A549 (cell line): ENCODE data around the gene PAXIP1. TPM values are rescaled to one million over a fixed set of nuclear protein-coding genes. Genes with fewer than 3 reads are reported as not detected.

Experiments used
- ATAC-seq, 2 experiments: fragments of 200-7000 bp in 1 of 2; fragments of >200 bp in 1 of 2; cut with Nextera tagmentation in 1 of 2; cut with Tn5 transposase in 1 of 2; 3 replicates each; pipeline versions ENCODE4 v1.8.0 to v1.9.1; 2018 to 2020; ENCODE audit warnings: mild to moderate bottlenecking in 1 of 2, moderate library complexity in 1 of 2
- CTCF ChIA-PET: fragments of 300-600 bp; sonication (Branson Sonifier 250); formaldehyde crosslinking; extraction: SDS; loops from one replicate; lab custom pipeline; 2021; ENCODE audit warnings: antibody characterized with exemption, inconsistent platforms; lab: Yijun Ruan, JAX
- POLR2A ChIA-PET: fragments of 350-600 bp; formaldehyde crosslinking; extraction: SDS; loops from one replicate; lab custom pipeline; 2021; ENCODE audit warnings: antibody characterized with exemption, inconsistent platforms; lab: Yijun Ruan, JAX
- DNase-seq, 2 experiments: peaks; one replicate each; pipeline versions ENCODE4 v3.0.0 to v3.0.0-alpha.2; 2011 to 2016; ENCODE audit warnings: low read depth in 1 of 2, low spot score in 1 of 2
- FAIRE-seq: peaks from 2 replicates; lab custom pipeline; 2011; peaks lifted over from hg19 to GRCh38; lab: Jason Lieb, UNC
- H3K27ac ChIP-seq, 2 experiments: fragments of >200 bp; sonication (Bioruptor Twin); formaldehyde crosslinking; 3 replicates each; pipeline ENCODE4 v1.5.1; 2016 to 2017
- H3K4me1 ChIP-seq: fragments of >200 bp; sonication (Bioruptor Twin); formaldehyde crosslinking; 3 replicates; pipeline ENCODE4 v1.6.1; 2016
- H3K4me2 ChIP-seq: fragments of >200 bp; sonication (Bioruptor Twin); formaldehyde crosslinking; 3 replicates; pipeline ENCODE4 v1.6.1; 2016
- H3K4me3 ChIP-seq: fragments of >200 bp; sonication (Bioruptor Twin); formaldehyde crosslinking; 3 replicates; pipeline ENCODE4 v1.5.1; 2016
- H3K9me3 ChIP-seq: fragments of >200 bp; sonication (Bioruptor Twin); formaldehyde crosslinking; 3 replicates; pipeline ENCODE4 v1.6.1; 2016
- ATOH8 ChIP-seq: fragments of 250-450 bp; sonication (Bioruptor Pico); IDR thresholded peaks from 2 replicates; pipeline ENCODE4 v1.5.0; 2020; ENCODE audit warnings: low read depth, mild to moderate bottlenecking, moderate library complexity
- CEBPB ChIP-seq, 2 experiments: fragments of >200 bp in 1 of 2; sonication (Bioruptor Twin) in 1 of 2; formaldehyde crosslinking in 1 of 2; IDR thresholded peaks; 2 replicates each; pipeline ENCODE4 v1.6.1; 2012 to 2016
- CHD4 ChIP-seq: fragments of 200-600 bp; sonication (generic); IDR thresholded peaks from 2 replicates; pipeline ENCODE4 v1.6.1; 2016; ENCODE audit warnings: antibody characterized with exemption, mild to moderate bottlenecking, borderline replicate concordance
- E2F6 ChIP-seq: IDR thresholded peaks from 2 replicates; pipeline ENCODE4 v1.6.1; 2012; ENCODE audit warnings: low read depth, borderline replicate concordance
- FOSB ChIP-seq: fragments of 250-450 bp; sonication (Bioruptor Pico); IDR thresholded peaks from 2 replicates; pipeline ENCODE4 v1.5.0; 2020; ENCODE audit warnings: mild to moderate bottlenecking, moderate library complexity
- FOSL2 ChIP-seq, 2 experiments: fragments of 450-650 bp in 1 of 2; fragments of >200 bp in 1 of 2; sonication (Bioruptor Twin) in 1 of 2; formaldehyde crosslinking; IDR thresholded peaks; 2 replicates each; pipeline versions ENCODE4 v1.5.0 to v1.6.1; 2016 to 2020; ENCODE audit warnings: mild to moderate bottlenecking in 1 of 2, moderate library complexity in 1 of 2
- FOXS1 ChIP-seq: fragments of 250-450 bp; sonication (Bioruptor Pico); IDR thresholded peaks from 2 replicates; pipeline ENCODE4 v1.5.0; 2020; ENCODE audit warnings: mild to moderate bottlenecking, moderate library complexity
- GATA3 ChIP-seq: IDR thresholded peaks from 2 replicates; pipeline ENCODE4 v1.6.1; 2012; ENCODE audit warnings: borderline replicate concordance
- HOXB13 ChIP-seq: fragments of 250-450 bp; sonication (Bioruptor Pico); IDR thresholded peaks from 2 replicates; pipeline ENCODE4 v1.5.0; 2020; ENCODE audit warnings: low read depth, mild to moderate bottlenecking, moderate library complexity
- HOXB5 ChIP-seq: fragments of 250-450 bp; sonication (Bioruptor Pico); IDR thresholded peaks from 2 replicates; pipeline ENCODE4 v1.5.0; 2020; ENCODE audit warnings: mild to moderate bottlenecking, moderate library complexity
- JUNB ChIP-seq: fragments of >200 bp; sonication (Bioruptor Twin); formaldehyde crosslinking; IDR thresholded peaks from 2 replicates; pipeline ENCODE4 v1.6.1; 2016
- NR3C1 ChIP-seq: fragments of >200 bp; sonication (Bioruptor Twin); formaldehyde crosslinking; IDR thresholded peaks from 3 replicates; pipeline ENCODE4 v1.6.1; 2017
- PHF8 ChIP-seq: fragments of 200-600 bp; sonication (generic); IDR thresholded peaks from 2 replicates; pipeline ENCODE4 v1.6.1; 2016; ENCODE audit warnings: low read depth, mild to moderate bottlenecking, antibody characterized with exemption, moderate library complexity, borderline replicate concordance
- POLR2A ChIP-seq: IDR thresholded peaks from 2 replicates; pipeline ENCODE4 v1.6.1; 2012; ENCODE audit warnings: mild to moderate bottlenecking, low read length
- RARB ChIP-seq: fragments of 250-450 bp; sonication (Bioruptor Pico); IDR thresholded peaks from 2 replicates; pipeline ENCODE4 v1.8.0; 2021; ENCODE audit warnings: mild to moderate bottlenecking, moderate library complexity
- REST ChIP-seq: fragments of 200-600 bp; sonication (generic); IDR thresholded peaks from 2 replicates; pipeline ENCODE4 v1.6.1; 2016; ENCODE audit warnings: antibody characterized with exemption, mild to moderate bottlenecking, moderate library complexity
- RNF2 ChIP-seq: fragments of 200-600 bp; sonication (generic); IDR thresholded peaks from 2 replicates; pipeline ENCODE4 v1.6.1; 2016; ENCODE audit warnings: low read depth, mild to moderate bottlenecking, antibody characterized with exemption, moderate library complexity, borderline replicate concordance
- SMC3 ChIP-seq: fragments of >200 bp; sonication (Bioruptor Twin); formaldehyde crosslinking; IDR thresholded peaks from 3 replicates; pipeline ENCODE4 v1.6.1; 2018; ENCODE audit warnings: inconsistent platforms
- ZFP36 ChIP-seq: fragments of 450-650 bp; IDR thresholded peaks from 2 replicates; pipeline ENCODE4 v1.6.1; 2014; ENCODE audit warnings: borderline replicate concordance; ENCODE audit not compliant: partially characterized antibody
- WGBS: methylation state at CpG from one replicate; pipeline ENCODE4 v1.1.6; 2017; ENCODE audit errors: missing lambda C conversion rate; 5-methylcytosine and 5-hydroxymethylcytosine counted together
- polyA plus RNA-seq, 4 experiments: library from polyadenylated mRNA; depleted of rRNA in 3 of 4; stranded (reverse); fragments of >200 nt; fragmentation: RNase III in 1 of 4; extraction: RNeasy Plus Mini Kit Qiagen cat#74134 plus additional on column Dnase treatment in 1 of 4; gene quantifications; 2 replicates in 3 of 4; 3 replicates in 1 of 4; pipeline ENCODE4 v1.2.3, GENCODE V29; 2011 to 2017
- TF ChIP-seq, protein P1 (sequence below): fragments of >200 bp; sonication (Bioruptor Twin); formaldehyde crosslinking; IDR thresholded peaks from 3 replicates; pipeline ENCODE4 v1.5.1; 2016
- TF ChIP-seq, protein P2 (sequence below): fragments of >200 bp; sonication (Bioruptor Twin); formaldehyde crosslinking; IDR thresholded peaks from 3 replicates; pipeline ENCODE4 v1.6.1; 2016
- TF ChIP-seq, protein P3 (sequence below): fragments of 150-350 bp; IDR thresholded peaks from 2 replicates; pipeline ENCODE4 v1.6.1; 2014; ENCODE audit warnings: low read depth, mild to moderate bottlenecking, low read length

The PAXIP1 gene
- polyA plus RNA-seq, 2 of the 4 experiments (the other 2 are of a cell fraction) = 15.3 to 15.7 TPM

GRCh38 chr7:154906201-154906600 is 96.7 kb downstream of the PAXIP1 start:
- ChIA-PET POLR2A (interaction anchor here (0.7 kb wide), 1 partner anchor 9 kb away, joined by 6 read pairs; no protein-coding TSS in a partner anchor), CTCF (interaction anchor here (0.6 to 4.0 kb wide), 4 partner anchors 8 to 627 kb away, joined by 3 to 28 read pairs (median 3); no protein-coding TSS in a partner anchor)
- FAIRE-seq (no peak), DNase-seq (no peak), ATAC-seq (no peak)
- H3K27ac ChIP-seq = no peak overlapping the region
- no peak overlapping the region for H3K4me2 ChIP-seq
- H3K4me3 ChIP-seq = no peak overlapping the region
- TF ChIP-seq POLR2A = no peak
- no peak for TF ChIP-seq RNF2
- WGBS = 62% methylated on average over 7 of the region's 7 CpGs
- peaks cover 4% of the 10 kb centered on the region; the same call in 1 of the 3 replicates for H3K9me3 ChIP-seq
- H3K4me1 ChIP-seq = no peaks in the 10 kb centered on the region

DNA sequence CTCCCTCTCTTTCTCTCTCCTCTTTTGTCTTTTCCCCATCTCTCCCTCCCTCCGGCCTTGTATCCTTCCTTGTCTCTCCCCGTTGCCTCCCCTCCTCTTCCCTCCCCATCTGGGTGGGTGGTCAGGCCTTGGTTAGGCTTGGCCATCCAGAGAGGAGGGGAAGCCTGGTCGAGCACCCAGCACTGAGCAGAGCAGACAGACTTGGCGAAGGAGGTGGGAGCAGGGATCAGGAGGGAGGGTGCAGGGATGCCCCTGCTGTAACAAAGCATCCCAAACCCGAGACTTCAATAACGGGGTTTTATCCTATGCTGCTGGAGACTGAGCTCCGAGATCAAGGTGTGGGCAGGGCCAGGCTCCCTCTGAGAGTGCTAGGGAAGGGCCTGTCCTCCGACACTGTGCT is 97.3 kb downstream of the PAXIP1 start:
- ChIA-PET POLR2A (no interaction called here), CTCF (interaction anchor here (4.0 kb wide), 1 partner anchor 9 kb away, joined by 28 read pairs; no protein-coding TSS in a partner anchor)
- Histone ChIP-seq H3K4me1 (no peaks in the 10 kb centered on the region), H3K4me2 (no peak overlapping the region), H3K27ac (no peak overlapping the region), H3K4me3 (no peak overlapping the region), H3K9me3 (no peaks in the 10 kb centered on the region)
- FAIRE-seq = no peak
- ATAC-seq = no peak
- no peak for DNase-seq
- TF ChIP-seq PHF8 (no peak), GATA3 (no peak)
- 34% methylated on average over 8 of the region's 8 CpGs for WGBS

DNA sequence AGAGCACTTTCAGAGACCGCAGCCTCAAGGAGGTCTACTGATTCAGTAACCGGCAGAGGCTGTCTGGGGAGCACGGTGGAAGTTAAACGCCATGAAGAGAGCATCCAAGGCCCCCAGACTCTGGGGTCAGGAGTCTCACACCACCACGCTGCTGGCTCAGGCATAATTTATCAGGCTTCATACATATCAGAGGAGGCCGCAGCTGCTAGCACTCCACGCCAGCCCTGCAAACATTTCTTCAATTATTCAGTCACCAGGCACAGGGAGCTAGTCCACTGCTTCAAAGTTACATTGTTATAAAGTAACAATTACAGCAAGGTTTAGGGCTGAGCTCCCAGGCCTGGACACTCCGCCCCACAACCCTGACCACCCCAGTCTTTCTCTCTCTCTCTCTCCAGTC is 97.8 kb downstream of the PAXIP1 start:
- FAIRE-seq (no peak), ATAC-seq (no peak), DNase-seq (no peak)
- Histone ChIP-seq H3K4me2 (no peak overlapping the region), H3K27ac (no peak overlapping the region)
- TF ChIP-seq, protein P1, sequence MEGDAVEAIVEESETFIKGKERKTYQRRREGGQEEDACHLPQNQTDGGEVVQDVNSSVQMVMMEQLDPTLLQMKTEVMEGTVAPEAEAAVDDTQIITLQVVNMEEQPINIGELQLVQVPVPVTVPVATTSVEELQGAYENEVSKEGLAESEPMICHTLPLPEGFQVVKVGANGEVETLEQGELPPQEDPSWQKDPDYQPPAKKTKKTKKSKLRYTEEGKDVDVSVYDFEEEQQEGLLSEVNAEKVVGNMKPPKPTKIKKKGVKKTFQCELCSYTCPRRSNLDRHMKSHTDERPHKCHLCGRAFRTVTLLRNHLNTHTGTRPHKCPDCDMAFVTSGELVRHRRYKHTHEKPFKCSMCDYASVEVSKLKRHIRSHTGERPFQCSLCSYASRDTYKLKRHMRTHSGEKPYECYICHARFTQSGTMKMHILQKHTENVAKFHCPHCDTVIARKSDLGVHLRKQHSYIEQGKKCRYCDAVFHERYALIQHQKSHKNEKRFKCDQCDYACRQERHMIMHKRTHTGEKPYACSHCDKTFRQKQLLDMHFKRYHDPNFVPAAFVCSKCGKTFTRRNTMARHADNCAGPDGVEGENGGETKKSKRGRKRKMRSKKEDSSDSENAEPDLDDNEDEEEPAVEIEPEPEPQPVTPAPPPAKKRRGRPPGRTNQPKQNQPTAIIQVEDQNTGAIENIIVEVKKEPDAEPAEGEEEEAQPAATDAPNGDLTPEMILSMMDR = no peak
- TF ChIP-seq RNF2 (no peak), FOSB (CRISPR knock-in tag) (no peak), REST (no peak), CEBPB (IDR thresholded peaks at IDR 0.05) (no peak), JUNB (no peak), HOXB13 (CRISPR knock-in tag) (no peak), E2F6 (no peak), FOXS1 (CRISPR knock-in tag) (no peak), FOSL2 (IDR thresholded peaks at IDR 0.05) (no peak), FOSL2 (CRISPR knock-in tag; IDR thresholded peaks at IDR 0.05) (no peak), ATOH8 (CRISPR knock-in tag) (no peak), NR3C1 (no peak), ZFP36 (no peak), HOXB5 (CRISPR knock-in tag) (no peak), GATA3 (no peak), SMC3 (no peak), RARB (CRISPR knock-in tag) (no peak), CHD4 (no peak)
- TF ChIP-seq, protein P2, sequence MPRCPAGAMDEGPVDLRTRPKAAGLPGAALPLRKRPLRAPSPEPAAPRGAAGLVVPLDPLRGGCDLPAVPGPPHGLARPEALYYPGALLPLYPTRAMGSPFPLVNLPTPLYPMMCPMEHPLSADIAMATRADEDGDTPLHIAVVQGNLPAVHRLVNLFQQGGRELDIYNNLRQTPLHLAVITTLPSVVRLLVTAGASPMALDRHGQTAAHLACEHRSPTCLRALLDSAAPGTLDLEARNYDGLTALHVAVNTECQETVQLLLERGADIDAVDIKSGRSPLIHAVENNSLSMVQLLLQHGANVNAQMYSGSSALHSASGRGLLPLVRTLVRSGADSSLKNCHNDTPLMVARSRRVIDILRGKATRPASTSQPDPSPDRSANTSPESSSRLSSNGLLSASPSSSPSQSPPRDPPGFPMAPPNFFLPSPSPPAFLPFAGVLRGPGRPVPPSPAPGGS = no peak
- TF ChIP-seq, protein P3, sequence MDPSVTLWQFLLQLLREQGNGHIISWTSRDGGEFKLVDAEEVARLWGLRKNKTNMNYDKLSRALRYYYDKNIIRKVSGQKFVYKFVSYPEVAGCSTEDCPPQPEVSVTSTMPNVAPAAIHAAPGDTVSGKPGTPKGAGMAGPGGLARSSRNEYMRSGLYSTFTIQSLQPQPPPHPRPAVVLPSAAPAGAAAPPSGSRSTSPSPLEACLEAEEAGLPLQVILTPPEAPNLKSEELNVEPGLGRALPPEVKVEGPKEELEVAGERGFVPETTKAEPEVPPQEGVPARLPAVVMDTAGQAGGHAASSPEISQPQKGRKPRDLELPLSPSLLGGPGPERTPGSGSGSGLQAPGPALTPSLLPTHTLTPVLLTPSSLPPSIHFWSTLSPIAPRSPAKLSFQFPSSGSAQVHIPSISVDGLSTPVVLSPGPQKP = no peak
- TF ChIP-seq, all 56 proteins: peak for 0
- CTCF ChIA-PET = interaction anchor here (0.6 to 4.0 kb wide), 2 partner anchors 9 to 10 kb away, joined by 3 to 28 read pairs; no protein-coding TSS in a partner anchor
- Histone ChIP-seq H3K4me3 (no peak overlapping the region), H3K9me3 (no peaks in the 10 kb centered on the region), H3K4me1 (no peaks in the 10 kb centered on the region)
- POLR2A ChIA-PET = no interaction called here
- 63% methylated on average over 8 of the region's 8 CpGs for WGBS
